Measurements from ENCODE around the gene ZCWPW1.
"Not testable (repeated sequence)": the region's sequence is repeated elsewhere in the genome, so short reads cannot be mapped to it uniquely, and the experiment has no call there.

ZCWPW1 gene

GRCh38 chr7:100353685-100354330, 74.7 kb downstream of the ZCWPW1 start:
- no peak for DNase-seq (ENCODE audit: low spot score)

DNA sequence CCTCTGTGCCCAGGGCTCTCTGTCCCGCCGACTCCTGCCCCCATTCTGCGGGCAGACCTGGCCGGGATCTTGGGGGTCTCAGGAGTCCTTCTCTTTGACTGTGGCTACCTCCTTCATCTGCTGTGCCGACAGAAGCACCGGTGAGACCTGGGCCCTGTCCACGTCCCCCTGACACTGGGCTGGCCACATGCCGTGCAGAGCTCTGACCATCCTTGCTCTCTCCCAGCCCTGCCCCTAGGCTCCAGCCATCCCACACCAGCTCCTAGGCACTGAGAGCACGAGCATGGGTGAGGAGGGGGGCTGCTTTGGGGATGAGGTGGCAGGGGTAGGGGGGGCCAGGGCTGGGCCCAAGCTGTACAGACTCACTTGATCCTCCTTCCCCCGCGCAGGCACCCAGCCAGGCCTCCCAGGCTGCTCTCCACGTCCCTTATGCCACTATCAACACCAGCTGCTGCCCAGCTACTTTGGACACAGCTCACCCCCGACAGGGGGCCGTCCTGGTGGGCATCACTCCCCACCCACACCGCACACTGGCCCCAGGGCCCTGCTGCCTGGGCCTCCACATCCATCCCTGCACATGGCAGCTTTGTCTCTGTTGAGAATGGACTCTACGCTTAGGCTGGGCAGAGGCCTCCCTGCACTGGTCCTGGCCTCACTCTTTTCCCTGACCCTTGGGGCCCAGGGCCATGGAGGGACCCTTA, 75.4 kb downstream of the ZCWPW1 start:
- no peak for DNase-seq (ENCODE audit: low spot score)

GRCh38 chr7:100352230-100352781, 76.2 kb downstream of the ZCWPW1 start:
- not testable (repeated sequence) for DNase-seq (ENCODE audit: low spot score)

- DNase-seq (ENCODE audit: low spot score) = no peak
Measured at GRCh38 chr7:100351657-100352058, 76.8 kb downstream of the ZCWPW1 start.
